ENCODE measurements around the gene PRKAR1B.

DNA sequence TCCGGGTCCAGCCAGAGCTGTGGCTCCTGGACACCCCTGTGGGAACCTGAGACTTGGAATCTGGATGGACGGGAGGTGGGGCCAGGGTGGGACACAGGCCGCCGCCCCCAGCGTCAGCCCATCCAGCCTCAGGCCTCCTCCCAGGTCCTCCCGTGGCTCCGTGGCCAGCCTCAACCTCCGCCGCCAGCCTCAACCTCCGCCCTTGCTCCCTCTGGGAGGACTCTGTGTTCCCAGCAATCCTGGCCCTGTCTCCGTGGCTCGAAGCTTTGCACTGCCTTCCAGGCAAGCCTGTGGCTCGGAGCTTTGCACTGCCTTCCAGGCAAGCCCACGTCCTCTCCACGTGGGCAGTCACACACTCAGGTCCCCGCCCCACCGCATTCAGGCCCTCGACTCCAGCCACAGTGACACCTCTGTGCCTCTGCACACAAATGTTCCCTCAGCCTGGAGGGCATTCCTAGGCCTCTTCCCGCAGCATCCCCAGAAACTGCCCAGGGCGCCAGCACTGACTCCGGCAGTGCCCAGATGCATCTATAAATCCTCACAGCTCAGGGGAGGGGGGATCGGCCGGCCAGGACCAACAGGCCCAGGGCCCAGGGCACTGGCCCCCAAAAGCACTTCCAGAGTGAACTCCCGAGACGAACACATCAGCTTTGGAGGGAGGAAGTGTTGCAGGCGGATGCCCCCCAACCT is 162.8 kb downstream of the PRKAR1B start:
- TF ChIP-seq, protein P1, sequence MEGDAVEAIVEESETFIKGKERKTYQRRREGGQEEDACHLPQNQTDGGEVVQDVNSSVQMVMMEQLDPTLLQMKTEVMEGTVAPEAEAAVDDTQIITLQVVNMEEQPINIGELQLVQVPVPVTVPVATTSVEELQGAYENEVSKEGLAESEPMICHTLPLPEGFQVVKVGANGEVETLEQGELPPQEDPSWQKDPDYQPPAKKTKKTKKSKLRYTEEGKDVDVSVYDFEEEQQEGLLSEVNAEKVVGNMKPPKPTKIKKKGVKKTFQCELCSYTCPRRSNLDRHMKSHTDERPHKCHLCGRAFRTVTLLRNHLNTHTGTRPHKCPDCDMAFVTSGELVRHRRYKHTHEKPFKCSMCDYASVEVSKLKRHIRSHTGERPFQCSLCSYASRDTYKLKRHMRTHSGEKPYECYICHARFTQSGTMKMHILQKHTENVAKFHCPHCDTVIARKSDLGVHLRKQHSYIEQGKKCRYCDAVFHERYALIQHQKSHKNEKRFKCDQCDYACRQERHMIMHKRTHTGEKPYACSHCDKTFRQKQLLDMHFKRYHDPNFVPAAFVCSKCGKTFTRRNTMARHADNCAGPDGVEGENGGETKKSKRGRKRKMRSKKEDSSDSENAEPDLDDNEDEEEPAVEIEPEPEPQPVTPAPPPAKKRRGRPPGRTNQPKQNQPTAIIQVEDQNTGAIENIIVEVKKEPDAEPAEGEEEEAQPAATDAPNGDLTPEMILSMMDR (IDR thresholded peaks at IDR 0.05 in 4 of 5, conservative IDR thresholded peaks at IDR 0.05 in 1 of 5): no peak
- TF ChIP-seq POLR2A (IDR thresholded peaks at IDR 0.05): no peak

Measured in gastrocnemius medialis (tissue), 4 donors.